ENCODE data around the gene HOXA5.

The HOXA5 gene

GRCh38 chr7:27095897-27096767, 47.3 kb downstream of the HOXA5 start, which contains the start of gene HOXA1:
Gene HOXA1 (minus strand): TSS chr7:27096000. CDS start chr7:27095912, 88 bp downstream.
- DNase-seq (ENCODE audit: low spot score), result peak; percentile 98

DNA sequence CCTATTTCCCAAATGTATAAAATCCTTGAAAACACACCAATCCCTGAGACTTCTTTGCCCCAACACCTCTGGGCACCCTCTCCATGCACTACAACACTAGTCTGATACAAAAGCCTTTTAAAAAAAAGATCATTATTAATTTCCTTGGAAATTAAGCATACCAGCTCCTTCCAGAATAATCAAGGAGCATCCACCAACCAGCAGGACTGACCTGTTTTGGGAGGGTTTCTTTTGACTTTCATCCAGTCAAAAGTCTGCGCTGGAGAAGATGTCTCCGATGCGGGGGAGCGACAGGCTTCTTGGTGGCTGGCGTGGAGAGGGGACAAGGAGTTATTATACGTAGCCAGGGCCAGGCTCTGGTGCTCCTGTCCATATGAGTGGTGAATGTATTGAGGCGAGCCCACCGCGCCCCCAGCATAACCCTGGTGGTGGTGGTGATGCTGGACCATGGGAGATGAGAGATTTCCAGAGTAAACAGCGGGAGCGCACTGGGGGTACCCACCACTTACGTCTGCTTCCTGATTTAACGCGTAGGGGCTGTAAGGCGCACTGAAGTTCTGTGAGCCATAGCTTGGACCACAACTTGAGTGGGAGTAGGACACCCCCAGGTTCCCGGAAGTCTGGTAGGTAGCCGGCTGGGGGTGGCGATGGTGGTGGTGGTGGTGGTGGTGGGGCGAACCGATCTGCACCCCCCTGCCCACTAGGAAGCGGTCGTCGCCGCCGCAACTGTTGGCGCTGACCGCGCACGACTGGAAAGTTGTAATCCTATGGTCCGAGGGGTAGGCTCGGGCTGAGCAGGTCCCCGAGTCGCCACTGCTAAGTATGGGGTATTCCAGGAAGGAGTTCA, 48.2 kb downstream of the HOXA5 start:
- DNase-seq (ENCODE audit: low spot score), result no peak

GRCh38 chr7:27094304-27095049, 49.0 kb downstream of the HOXA5 start:
- DNase-seq (ENCODE audit: low spot score), result no peak

- no peak for DNase-seq (ENCODE audit: low spot score)
These were observed 50.1 kb downstream of the HOXA5 start for GRCh38 chr7:27093184-27093895.

GRCh38 chr7:27092819-27093110, 50.7 kb downstream of the HOXA5 start:
- no peak for DNase-seq (ENCODE audit: low spot score)

DNA sequence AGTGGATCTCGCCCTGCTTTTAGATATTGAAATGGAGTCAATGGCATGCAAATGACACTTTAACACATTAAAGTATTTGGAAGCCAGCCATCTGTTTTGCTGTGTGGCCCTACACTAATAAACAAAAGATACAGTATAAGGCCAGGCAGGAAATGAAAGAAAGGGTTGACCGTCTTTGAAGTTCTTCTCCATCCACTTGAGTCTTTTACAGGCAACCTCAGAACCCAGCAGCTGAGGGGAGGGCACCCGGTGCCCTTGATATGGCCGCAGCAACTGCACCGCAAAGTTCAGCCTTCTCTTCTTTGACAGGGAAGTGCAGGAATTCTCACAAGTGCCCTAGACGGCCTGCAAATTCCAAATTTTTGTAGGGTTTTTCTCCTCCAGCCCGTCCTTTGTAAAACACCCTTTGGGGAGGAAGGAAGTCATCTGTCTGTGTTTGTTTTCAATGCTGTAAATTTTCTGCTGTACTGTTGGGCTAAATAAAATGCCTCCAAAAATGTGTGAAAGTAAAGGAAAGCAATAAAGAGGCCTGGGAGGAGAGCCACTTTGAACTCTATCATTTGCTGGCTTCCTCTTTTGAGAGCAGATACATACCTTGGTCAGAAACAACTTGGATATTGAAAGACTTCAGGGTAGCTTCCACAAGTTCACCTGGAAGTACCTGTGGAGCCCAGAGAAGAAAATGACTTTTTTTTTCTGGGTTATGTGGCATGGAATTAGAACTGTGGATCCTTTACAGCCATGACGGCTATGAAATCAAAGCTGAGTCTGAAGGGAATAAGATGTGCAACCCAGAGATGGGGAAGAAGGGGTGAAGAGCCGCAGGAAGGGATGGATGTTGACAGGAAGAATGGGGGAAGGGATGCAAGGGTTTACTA, 51.3 kb downstream of the HOXA5 start:
- DNase-seq (ENCODE audit: low spot score), result no peak

GRCh38 chr7:27091105-27091504, 52.4 kb downstream of the HOXA5 start:
- DNase-seq (ENCODE audit: low spot score), result no peak

Data from kidney tubule cell (primary cell).